ENCODE data around the gene NSD1.

DNA sequence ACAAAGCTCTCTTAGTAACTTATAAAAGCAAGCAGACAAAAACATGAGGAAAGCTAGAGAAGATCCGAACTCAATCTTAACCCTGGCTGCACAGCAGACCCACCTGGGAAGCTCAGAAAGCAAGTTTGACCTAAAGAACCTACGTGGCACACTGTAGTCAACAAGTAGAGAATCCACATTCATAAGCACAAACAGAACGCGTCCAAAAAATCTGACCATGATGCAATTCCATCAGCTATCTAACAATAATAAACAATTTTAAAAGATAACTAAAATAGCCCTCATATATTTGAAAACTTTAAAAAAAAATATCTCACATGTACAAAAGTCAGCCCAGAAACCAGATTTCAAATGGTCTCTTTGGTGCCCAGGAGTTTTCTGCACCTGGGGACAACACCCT lies 213.2 kb downstream of the NSD1 start:
- TF ChIP-seq, protein P1, sequence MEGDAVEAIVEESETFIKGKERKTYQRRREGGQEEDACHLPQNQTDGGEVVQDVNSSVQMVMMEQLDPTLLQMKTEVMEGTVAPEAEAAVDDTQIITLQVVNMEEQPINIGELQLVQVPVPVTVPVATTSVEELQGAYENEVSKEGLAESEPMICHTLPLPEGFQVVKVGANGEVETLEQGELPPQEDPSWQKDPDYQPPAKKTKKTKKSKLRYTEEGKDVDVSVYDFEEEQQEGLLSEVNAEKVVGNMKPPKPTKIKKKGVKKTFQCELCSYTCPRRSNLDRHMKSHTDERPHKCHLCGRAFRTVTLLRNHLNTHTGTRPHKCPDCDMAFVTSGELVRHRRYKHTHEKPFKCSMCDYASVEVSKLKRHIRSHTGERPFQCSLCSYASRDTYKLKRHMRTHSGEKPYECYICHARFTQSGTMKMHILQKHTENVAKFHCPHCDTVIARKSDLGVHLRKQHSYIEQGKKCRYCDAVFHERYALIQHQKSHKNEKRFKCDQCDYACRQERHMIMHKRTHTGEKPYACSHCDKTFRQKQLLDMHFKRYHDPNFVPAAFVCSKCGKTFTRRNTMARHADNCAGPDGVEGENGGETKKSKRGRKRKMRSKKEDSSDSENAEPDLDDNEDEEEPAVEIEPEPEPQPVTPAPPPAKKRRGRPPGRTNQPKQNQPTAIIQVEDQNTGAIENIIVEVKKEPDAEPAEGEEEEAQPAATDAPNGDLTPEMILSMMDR (IDR thresholded peaks at IDR 0.05), result no peak
- no peak for TF ChIP-seq POLR2A (IDR thresholded peaks at IDR 0.05)
